ENCODE results near the gene GALNTL6.

Gene GALNTL6

DNA sequence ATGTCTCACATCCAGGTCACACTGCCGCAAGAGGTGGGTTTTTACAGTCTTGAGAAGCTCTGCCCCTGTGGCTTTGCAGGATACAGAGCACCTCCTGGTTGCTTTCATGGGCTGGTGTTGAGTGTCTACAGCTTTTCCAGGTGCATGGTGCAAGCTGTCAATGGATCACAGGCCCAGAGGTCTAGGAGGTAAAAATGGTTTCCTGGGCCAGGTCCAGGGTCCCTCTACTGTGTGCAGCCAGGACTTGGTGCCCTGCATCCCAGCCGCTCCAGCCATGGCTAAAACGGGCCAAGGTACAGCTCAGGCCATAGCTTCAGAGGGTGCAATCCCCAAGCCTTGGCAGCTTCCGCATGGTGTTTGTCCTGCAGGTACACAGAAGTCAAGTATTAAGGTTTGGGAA, 921.4 kb downstream of the GALNTL6 start:
- no peak for DNase-seq
- intact Hi-C loops (cut with DNase I): no loop called here

DNA sequence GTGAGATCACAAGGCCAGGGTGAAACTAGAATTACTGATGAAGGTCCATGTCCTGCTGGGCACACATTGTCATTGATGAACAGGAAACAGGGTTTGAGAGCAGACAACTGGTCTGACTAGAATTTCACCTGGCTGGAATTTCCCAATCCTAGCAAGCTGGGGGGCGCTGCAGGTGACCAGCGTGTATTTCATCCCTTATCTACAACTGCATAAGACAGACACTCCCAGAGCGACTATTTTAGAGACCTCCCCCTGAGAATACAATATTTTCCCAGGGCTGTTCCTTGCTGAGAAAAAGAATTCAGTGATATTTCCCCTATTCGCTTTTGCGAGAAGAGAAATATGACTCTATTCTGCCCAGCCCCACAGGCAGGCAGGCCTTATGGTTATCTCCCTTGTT, 922.8 kb downstream of the GALNTL6 start:
- no peak for DNase-seq
- intact Hi-C loops (cut with DNase I): no loop called here

DNA sequence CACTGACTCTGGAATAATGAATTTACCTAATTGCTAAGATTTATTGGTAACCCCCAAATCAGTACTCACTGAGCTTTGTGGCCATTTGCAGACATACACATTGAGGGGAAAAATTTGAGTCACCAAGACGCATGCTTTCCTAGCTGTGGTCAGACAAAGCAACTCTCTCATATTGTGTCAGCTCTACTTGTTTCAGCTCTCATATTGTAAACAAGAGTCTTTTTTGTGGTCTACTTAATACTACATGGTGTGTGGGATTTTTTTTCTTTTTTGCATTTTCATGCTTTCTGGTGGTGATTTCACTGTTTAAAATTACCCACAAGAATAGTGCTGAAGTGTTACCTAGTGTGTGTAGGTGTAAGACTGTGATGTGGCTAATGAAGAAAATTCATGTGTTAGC, 927.2 kb downstream of the GALNTL6 start:
- no peak for DNase-seq
- intact Hi-C loops (cut with DNase I): no loop called here

DNA sequence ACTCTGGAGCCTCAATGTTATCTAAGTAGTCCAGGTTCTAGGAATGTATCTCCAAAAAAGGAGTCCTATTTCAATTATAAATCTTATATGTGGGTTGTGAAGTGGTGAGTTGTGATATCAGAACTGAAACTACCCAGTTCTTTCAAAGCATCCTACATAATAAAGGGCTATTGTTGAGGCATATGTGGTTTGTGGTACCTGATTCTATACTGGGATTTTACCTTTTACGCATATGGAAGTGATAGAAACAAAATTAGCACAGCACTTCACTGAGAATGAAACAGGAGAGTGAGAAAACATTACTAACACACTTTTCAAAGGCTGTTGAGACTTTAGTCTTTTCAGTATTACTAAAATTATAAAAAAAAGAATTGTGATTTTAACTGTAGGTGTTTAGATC, 937.7 kb downstream of the GALNTL6 start:
- DNase-seq: no peak
- intact Hi-C loops (cut with DNase I): no loop called here

DNA sequence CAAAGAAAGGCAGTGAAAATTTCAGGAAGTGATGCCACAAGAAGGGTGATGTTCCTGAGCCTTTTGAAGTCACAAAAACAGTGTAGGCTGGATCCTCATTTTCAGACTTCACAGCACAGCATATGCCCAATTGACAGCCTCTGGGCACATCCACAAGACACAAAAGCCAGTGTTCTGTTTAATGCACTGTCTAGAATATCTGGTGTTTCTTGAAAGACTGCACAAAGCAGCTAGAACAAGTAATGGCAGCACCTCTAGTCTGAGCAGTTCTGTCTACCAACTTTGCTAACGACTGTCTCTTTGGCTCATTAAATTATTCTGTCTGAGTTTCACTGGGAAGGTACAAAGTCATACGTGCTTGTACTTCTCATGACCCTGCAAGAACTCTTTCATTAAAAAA, 938.3 kb downstream of the GALNTL6 start:
- DNase-seq: no peak
- intact Hi-C loops (cut with DNase I): no loop called here

DNA sequence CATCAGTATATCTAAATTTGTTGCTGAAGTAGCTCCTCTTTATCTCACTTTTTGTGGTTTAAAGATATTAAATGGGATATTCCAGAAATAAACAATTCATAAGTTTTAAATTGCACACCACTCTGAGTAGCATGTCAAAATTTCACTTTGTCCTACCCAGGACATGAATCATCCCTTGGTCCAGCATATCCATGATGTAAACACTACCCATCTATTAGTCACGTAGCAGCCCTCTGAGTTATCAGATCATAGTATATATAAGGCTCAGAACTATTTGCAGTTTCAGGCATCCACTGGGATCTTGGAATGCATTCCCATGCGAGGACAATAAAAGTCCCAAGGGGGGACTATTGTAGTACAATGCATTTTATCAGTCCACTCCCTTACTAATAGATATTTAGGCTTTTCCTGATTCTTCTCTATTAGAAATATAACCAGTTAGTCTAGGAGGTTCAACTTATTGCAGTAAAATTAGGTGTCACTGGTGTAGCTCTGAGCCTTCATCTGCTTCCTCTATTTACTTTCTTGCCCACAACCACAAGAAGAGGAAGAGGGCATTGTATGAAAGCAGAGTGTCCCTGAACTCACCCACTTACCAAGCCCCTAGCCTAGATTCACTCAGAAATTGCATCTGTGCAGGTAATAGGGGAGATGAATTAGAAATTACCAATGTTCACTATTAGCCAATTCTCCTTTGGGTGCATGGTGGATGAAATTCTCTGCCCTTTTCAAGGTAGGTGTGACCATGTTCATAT, 945.6 kb downstream of the GALNTL6 start:
- intact Hi-C loops (cut with DNase I): no loop called here
- DNase-seq: no peak

DNA sequence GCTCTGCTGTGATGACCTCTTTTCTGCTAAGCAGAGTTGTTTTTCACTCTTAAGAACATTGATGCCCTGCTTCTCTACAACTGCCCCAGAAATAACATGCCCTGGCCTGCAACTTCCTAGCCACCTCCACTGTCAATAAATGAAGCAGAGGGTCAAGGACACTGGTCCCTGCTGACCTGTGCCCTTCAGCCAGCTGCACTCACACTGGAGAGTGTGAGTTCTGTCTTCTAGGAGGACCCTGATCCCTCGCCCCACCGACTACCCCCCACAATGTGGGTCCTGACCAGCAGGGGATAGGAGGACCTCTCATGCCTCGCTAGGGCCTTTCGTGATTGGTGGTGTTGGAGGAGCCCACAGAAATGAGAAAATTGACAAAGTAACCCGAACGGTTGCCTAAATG, 947.3 kb downstream of the GALNTL6 start:
- intact Hi-C loops (cut with DNase I): no loop called here
- DNase-seq: no peak

DNA sequence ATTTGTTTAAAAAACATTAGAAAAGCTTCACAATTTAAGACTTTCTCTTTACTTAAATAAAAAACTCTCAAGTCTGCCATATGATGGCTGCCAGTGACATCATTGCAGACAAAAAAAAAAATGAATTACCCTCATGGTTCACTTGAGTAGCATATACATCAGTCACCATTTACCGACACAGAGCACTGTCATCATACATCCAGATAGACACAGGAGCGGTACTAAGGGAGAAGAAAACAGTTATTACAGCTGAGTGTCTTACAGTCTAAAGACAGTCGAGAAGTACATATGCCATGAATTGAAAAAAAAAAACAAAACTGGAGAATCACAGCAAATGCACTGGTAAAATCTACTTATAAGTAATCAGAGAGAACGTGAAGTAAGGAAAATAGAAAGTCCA, 949.7 kb downstream of the GALNTL6 start:
- no peak for DNase-seq
- intact Hi-C loops (cut with DNase I): no loop called here

DNA sequence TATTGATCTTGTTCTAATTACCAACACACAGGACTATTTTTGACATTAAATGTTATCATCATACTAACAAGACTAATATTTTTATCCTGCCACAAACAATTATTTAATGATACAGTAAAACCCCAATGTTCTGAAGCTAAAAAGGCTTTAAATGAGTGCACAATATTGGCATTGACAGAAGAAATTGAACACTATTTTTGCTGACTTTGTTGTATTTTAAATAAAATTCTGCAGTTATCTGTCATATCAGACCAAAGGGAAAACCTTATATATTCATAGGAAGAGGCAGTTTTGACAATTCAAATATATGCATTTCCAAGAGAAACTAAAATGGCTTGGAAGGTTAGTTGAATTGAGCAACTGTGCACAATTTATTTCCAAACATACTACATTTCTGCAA, 957.6 kb downstream of the GALNTL6 start:
- no peak for DNase-seq
- intact Hi-C loops (cut with DNase I): no loop called here

DNA sequence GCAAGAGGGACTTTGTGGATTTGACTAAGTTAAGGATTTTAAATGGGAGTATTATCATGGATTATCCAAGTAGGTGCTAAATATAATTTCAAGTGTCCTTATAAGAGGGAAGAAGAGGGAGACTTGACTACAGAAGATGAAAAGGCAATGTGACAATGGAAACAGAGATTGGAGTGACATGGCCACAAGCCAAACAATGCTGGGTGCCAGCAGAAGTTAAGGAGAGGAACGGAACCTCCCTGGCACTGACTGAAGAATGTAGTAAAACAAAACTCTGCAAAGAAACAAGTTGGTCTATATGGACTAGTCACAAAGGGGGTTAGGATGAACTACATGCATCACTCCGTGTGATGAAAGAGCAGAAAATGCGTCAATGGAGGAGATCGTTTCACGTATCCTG, 959.6 kb downstream of the GALNTL6 start:
- intact Hi-C loops (cut with DNase I): no loop called here
- no peak for DNase-seq

DNA sequence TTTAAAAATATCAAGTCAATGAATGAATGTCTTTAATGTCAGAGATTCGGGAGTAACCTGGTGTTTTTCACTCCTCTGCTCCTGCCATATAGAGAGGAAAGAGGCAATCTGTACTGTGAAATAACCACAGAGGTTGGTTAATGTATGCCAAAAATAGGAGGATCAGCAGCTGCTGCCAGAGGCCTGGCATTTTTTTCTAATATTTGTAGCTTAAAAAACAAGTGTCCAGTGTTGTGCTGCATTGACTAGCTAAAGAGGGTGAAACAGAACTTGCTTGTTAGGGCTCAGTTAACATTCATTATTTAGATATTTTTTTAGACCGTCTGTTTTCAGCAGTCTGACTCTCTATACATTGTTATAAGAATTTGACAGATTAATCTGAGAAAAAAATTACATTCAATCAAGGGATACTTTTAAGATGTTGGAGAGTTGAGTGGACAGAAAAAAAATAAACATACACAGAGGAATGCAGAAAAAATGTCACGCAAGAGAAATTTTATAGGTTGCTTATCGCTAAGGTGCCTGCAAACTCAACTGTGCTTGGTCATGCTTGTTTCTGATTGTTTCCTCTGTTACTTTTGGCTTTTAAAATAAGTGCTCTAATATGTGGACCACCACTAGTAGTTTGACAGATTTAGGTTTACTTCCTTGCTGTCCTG, 963.1 kb downstream of the GALNTL6 start:
- intact Hi-C loops (cut with DNase I): no loop called here
- DNase-seq: no peak

DNA sequence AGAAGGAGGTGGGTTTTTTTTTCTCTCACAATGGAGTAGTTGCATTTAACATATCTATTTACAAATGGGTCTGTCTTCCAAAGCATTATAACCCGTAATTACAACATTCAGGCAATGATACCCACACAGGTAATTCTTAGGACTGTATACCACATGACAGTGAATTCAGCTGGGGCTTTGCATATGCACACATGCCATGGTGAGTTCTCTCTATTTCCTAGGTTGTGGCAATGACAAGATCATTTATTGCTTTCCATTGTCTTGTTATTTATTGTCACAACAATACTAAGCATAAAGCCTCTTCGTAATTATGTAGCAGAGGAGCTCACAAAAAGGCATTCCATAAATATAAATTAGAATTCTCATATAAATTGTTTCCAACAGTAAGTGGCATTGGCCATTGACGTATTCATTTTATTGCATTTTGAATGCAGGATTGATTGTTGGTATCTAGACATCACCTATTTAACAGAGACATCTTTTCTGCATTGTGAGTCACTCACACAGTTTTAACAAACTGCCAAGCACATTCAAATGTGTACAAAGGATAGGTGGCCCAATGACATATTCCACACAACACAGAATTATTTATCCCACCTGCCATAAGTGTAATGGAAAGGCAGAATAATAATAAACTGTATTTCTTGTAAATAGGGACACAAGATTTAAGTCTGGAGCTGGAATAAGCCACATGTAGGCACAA, 964.7 kb downstream of the GALNTL6 start:
- intact Hi-C loops (cut with DNase I): no loop called here
- DNase-seq: no peak

DNA sequence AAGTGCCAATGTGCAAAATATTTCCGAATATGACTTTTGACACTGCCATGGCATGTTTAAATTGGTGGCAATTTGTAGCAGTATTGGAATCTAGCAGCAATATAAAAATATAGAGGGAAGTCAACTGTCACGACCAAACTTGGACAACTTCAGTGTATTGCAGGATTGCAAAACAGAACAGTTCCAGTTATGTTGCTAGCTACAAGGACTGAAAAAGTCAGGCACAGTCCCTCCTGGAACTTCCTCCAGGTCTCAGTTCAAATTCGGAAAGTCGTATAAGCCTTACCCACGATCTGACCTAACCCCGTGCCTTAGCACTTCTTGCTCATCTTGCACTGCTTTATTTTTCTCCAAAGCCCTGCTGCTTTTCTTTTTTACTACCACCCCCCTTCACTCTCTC, 965.4 kb downstream of the GALNTL6 start:
- intact Hi-C loops (cut with DNase I): no loop called here
- no peak for DNase-seq

DNA sequence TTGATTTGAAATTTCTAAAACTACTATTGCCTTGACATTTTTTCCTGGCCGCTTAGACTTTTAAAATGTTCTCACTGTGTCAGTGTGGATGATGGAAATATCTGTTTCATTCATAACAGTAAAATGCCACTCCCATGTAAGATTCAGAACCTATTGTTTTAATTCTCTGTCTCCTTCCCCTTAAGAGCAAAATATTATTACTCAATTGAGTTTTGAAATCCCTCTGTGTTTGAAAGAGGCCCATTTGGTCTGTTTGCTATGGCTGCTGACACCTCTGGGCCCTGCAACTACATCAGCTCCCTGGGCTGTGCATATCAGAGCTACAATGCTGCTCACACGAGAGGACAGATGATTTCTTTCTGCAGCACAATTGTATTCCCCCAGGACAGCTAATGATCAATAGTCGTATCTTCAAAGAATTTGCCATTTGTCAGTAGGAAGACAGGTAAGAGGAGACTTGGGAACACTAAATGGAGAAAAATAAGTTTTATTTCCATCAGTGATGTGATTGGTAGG, 967.4 kb downstream of the GALNTL6 start:
- no peak for DNase-seq
- intact Hi-C loops (cut with DNase I): no loop called here

DNA sequence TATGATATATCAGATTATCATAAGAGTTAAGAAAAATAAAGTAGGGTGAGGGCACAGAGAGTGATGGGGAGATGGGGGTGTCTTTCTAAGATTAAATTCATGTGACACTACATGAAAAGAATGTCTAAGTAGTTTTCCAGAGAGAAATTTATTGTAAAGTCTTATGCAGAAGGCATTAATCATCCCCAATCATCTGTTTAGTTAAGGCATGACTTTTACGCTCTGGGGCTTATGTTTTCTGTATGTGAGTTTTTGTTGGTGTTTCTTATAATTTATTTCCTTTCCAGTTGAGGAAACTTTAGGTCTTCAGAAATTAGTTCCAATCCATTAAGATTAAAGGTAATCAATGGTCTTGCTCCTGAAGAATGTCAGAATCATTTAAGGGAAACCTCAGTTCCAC, 972.4 kb downstream of the GALNTL6 start:
- DNase-seq: no peak
- intact Hi-C loops (cut with DNase I): no loop called here

DNA sequence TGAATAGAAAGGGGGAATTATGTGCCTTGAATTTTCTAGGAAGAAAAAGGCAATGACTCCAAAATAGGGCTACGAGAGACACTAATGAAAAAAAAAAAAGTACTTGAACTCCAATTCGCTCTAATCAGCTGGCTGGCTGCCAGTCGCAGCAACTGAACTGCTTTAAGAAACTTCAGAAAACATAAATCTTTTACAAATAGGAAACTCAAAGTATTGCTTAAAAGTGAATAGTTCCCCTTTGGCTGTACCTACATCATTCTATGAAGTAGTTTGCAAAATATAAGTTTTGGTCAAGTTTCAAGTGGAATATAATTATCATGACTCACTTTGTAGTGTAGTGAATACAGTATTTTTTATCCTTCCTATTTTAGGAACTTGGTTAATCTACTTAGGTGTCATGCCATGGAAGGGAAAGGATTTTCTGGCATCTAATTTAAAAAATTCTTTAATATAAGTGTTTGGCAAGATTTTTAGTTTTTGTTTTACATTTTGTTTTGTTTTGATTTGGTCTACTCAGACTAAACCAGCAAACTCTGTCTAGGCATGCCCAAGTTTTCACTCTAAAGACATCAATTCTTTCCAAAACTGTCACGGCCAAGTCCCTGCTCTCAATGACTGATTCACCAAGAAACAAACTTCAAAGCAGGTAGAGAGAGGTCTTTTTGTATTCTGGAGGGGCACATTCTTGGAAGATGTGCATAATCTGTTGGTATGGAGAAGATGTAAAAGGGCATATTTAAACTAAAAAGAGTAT, 973.0 kb downstream of the GALNTL6 start:
- intact Hi-C loops (cut with DNase I): no loop called here
- no peak for DNase-seq

DNA sequence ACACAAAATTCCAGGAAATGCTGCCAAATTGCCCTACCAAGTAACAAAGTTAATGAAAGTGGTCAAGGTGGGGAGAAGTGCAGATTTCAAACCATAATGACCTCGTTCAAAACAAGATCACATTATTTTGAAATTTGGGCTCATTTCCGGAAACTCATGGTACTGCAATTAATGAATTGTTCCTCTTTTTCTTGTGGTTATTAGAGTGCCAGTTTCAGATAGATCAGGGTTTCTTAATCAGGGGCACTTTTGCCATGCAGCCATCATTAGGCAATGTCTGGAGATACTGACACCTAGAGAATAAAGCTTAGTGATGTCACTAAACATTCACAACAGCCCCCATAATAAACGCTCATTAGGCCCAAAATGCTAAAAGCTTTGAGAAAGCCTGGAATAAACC, 973.9 kb downstream of the GALNTL6 start:
- DNase-seq: no peak

DNA sequence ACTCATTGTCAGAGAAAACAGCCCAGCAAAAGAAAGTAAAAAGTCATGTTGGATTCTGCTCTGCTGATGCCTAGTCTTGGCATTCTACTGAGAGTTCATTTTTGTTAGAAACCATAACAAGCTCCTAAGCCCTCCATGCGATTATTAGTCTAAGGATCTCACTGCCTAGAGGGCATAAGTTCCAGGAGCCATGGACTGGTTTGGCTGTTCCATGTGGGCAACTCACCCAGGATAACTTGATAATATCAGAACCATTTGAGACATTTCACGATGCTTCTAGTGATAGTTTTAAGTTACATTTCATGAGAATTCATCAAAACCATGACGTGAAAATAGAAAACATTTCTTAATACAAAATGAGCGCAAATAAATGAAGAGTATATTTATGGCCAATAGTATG, 978.6 kb downstream of the GALNTL6 start:
- no peak for DNase-seq

More for the DNA sequence above, 973.9 kb downstream of the GALNTL6 start:
- intact Hi-C loops (cut with DNase I): no loop called here

DNA sequence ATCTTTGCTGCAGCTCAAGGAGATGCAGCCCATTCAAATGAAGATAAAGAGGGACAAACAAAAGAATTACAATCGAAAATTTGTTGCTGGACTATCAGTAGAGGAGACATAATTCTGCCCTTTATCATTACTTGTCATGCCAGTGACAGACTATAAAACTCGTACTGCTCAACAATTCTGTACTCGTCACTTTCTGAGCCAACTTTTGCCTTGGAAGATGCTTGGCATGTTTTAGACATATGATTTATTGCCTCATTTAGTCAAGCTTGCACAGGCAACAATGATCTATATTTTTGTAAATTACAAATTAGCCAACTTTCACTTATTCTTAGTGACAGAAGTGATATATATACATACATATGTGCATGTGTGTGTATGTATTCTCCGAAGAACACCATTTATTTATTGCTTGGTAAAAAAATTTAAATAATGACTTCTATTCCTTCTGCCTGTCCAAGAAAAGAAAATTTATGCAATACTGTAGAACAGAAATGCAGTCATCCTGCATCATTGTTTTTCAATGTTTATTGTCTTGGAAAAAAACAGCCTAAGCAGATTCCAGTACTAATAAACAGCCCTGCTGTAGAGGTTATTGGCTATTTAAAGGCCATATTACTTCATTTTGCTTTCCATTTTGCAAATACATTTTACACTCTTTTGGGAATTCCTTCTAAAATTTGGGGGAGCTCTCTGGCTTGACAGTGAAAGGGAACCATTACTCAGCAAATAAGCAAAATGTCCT, 980.5 kb downstream of the GALNTL6 start:
- DNase-seq: no peak

More for the DNA sequence above, 978.6 kb downstream of the GALNTL6 start:
- intact Hi-C loops (cut with DNase I): no loop called here

More for the DNA sequence above, 980.5 kb downstream of the GALNTL6 start:
- intact Hi-C loops (cut with DNase I): no loop called here

Measured in head of caudate nucleus (tissue), 42 donors.